HG03045 (cell line): Measurements from ENCODE around the gene PEX7.
"Not testable (repeated sequence)": the region's sequence is repeated elsewhere in the genome, so short reads cannot be mapped to it uniquely, and the experiment has no call there.

Experiments used
- ATAC-seq: cut with Tn5 transposase; IDR thresholded peaks from one replicate; pipeline ENCODE4 v1.9.1; 2021; ENCODE audit warnings: mild to moderate bottlenecking, moderate library complexity; ENCODE audit not compliant: unreplicated experiment

PEX7 gene

GRCh38 chr6:136822376-136823127 is at the start of gene PEX7:
PEX7 (plus strand) TSS chr6:136822592; CDS start chr6:136822666, 74 bp downstream.
- ATAC-seq: peak; percentile 98

GRCh38 chr6:136772685-136773472 is 49.5 kb upstream of the PEX7 start:
- peak; percentile 75 for ATAC-seq

GRCh38 chr6:136773473-136773796 is 49.0 kb upstream of the PEX7 start:
- no peak for ATAC-seq

GRCh38 chr6:136774228-136775041 is 48.0 kb upstream of the PEX7 start:
- ATAC-seq: no peak

GRCh38 chr6:136775081-136775480 is 47.3 kb upstream of the PEX7 start:
- ATAC-seq: no peak

GRCh38 chr6:136775548-136775947 is 46.8 kb upstream of the PEX7 start:
- ATAC-seq: no peak

GRCh38 chr6:136777651-136778050 is 44.7 kb upstream of the PEX7 start:
- no peak for ATAC-seq

- no peak for ATAC-seq
These were observed 42.7 kb upstream of the PEX7 start for GRCh38 chr6:136779682-136780081.

GRCh38 chr6:136780972-136781371 is 41.4 kb upstream of the PEX7 start:
- no peak for ATAC-seq

GRCh38 chr6:136782021-136782770 is 40.2 kb upstream of the PEX7 start:
- no peak for ATAC-seq

GRCh38 chr6:136783021-136783420 is 39.4 kb upstream of the PEX7 start:
- no peak for ATAC-seq

- peak; percentile 47 for ATAC-seq
These were observed 38.7 kb upstream of the PEX7 start for GRCh38 chr6:136783495-136784270.

- ATAC-seq: no peak
These were observed 38.1 kb upstream of the PEX7 start for GRCh38 chr6:136784271-136784664.

GRCh38 chr6:136784910-136785746 is 37.3 kb upstream of the PEX7 start:
- ATAC-seq: no peak

GRCh38 chr6:136786658-136787057 is 35.7 kb upstream of the PEX7 start:
- ATAC-seq: no peak

- ATAC-seq: no peak
These were observed 34.7 kb upstream of the PEX7 start for GRCh38 chr6:136787726-136788068.

- no peak for ATAC-seq
These were observed 34.1 kb upstream of the PEX7 start for GRCh38 chr6:136788069-136788902.

GRCh38 chr6:136789440-136789839 is 33.0 kb upstream of the PEX7 start:
- ATAC-seq: not testable (repeated sequence)
